Spleen (tissue), 7 donors: ENCODE measurements around the gene MGA.

Experiments used
- POLR2A ChIP-seq, 3 donors: fragments of 450-650 bp; IDR thresholded peaks; one replicate each; pipeline ENCODE4 v1.5.1; 2017; ENCODE audit warnings: antibody characterized with exemption in 3 of 3, mild to moderate bottlenecking in 1 of 3
- TF ChIP-seq, protein P1 (sequence below), 11 experiments: fragments of 200-600 bp in 7 of 11; fragments of 450-650 bp in 4 of 11; sonication (generic) in 4 of 11; IDR thresholded peaks in 8 of 11; conservative IDR thresholded peaks in 3 of 11; 1 replicate in 7 of 11; 2 replicates in 4 of 11; pipeline versions ENCODE4 v1.4.0 to v1.8.0; 2016 to 2021; ENCODE audit warnings: antibody characterized with exemption in 11 of 11, inconsistent platforms in 4 of 11, mild to moderate bottlenecking in 1 of 11
- donor health status: DM: no; HTN: no; CAD: no; lungs with moderate emphysema.
- donor health status: DM: no; HTN: no; CAD: no.
- donor health status: DM: no; HTN: no; CAD: no.

DNA sequence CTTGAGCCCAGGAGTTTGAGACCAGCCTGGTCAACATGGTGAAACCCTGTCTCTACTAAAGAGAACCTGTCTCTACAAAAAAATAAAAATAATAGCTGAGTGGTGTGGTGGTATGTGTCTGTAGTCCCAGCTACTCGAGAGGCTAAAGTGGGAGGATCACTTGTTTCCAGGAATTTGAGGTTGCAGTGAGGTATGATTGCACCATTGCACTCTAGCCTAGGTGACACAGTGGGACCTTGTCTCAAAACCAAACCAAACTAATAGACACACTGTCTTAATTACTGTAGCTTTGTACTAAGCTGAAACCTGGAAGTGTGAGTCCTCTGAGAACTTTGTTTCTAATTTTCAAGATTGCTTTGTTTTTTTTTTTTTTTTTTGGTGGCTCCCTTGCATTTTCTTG lies 30.4 kb downstream of the MGA start:
- no peak for TF ChIP-seq POLR2A (IDR thresholded peaks at IDR 0.05)
- TF ChIP-seq, protein P1, sequence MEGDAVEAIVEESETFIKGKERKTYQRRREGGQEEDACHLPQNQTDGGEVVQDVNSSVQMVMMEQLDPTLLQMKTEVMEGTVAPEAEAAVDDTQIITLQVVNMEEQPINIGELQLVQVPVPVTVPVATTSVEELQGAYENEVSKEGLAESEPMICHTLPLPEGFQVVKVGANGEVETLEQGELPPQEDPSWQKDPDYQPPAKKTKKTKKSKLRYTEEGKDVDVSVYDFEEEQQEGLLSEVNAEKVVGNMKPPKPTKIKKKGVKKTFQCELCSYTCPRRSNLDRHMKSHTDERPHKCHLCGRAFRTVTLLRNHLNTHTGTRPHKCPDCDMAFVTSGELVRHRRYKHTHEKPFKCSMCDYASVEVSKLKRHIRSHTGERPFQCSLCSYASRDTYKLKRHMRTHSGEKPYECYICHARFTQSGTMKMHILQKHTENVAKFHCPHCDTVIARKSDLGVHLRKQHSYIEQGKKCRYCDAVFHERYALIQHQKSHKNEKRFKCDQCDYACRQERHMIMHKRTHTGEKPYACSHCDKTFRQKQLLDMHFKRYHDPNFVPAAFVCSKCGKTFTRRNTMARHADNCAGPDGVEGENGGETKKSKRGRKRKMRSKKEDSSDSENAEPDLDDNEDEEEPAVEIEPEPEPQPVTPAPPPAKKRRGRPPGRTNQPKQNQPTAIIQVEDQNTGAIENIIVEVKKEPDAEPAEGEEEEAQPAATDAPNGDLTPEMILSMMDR (IDR thresholded peaks at IDR 0.05 in 8 of 11, conservative IDR thresholded peaks at IDR 0.05 in 3 of 11): no peak
